Colonic mucosa (tissue), 4 donors: ENCODE data around the gene KCNN3. TPM values are rescaled to one million over a fixed set of nuclear protein-coding genes. Genes with fewer than 3 reads are reported as not detected.

Source experiments
- DNase-seq: peaks from one replicate; pipeline ENCODE4 v3.0.0-alpha.2; 2020
- H3K27ac ChIP-seq: fragments of 200-600 bp; one replicate; pipeline ENCODE4 v1.8.0; 2021
- H3K27me3 ChIP-seq: fragments of 200-600 bp; one replicate; pipeline ENCODE4 v1.8.0; 2021
- H3K36me3 ChIP-seq: fragments of 200-600 bp; one replicate; pipeline ENCODE4 v1.8.0; 2021
- H3K4me1 ChIP-seq: fragments of 200-600 bp; one replicate; pipeline ENCODE4 v1.8.0; 2021; ENCODE audit warnings: mild to moderate bottlenecking
- H3K4me3 ChIP-seq: fragments of 200-600 bp; one replicate; pipeline ENCODE4 v1.8.0; 2021
- H3K9ac ChIP-seq, 2 donors: one replicate each; pipeline ENCODE4 v1.7.0; 2013; ENCODE audit warnings: control low read depth in 2 of 2, low read depth in 2 of 2, low read length in 2 of 2
- H3K9me3 ChIP-seq: fragments of 200-600 bp; one replicate; pipeline ENCODE4 v1.8.0; 2021
- CTCF ChIP-seq: fragments of 200-600 bp; IDR thresholded peaks from one replicate; pipeline ENCODE4 v1.8.0; 2022; ENCODE audit warnings: antibody characterized with exemption, mild to moderate bottlenecking
- intact Hi-C: fragments of 100-400 bp; cut with DNase I; formaldehyde crosslinking; loops from one replicate; pipeline ENCODE4 v1.14.1; 2022
- total RNA-seq, 2 donors: library from RNA; stranded (reverse); fragmentation: NEBNext Ultra II Directional in 1 of 2; extraction: Animal tissue kit (Norgen Biotek cat#: 25700) in 1 of 2; gene quantifications; one replicate each; pipeline ENCODE4 v1.2.1, GENCODE V29; 2021
- donor health status: healthy.
- donor health status: DM: no; HTN: no; CAD: no.
- donor health status: DM: no; HTN: no; CAD: no.

Gene KCNN3
- total RNA-seq, 2 donors from 2014 or later = 0.99 to 2.5 TPM

GRCh38 chr1:154862907-154863306 lies 7.2 kb downstream of the KCNN3 start:
- no peak for TF ChIP-seq CTCF
- intact Hi-C loops = no loop called here
- H3K27ac ChIP-seq = no peak overlapping the region
- H3K9ac ChIP-seq = no peak overlapping the region
- H3K36me3 ChIP-seq = no peaks in the 10 kb centered on the region
- peaks cover 3% of the 10 kb centered on the region for H3K27me3 ChIP-seq
- no peaks in the 10 kb centered on the region for H3K4me1 ChIP-seq
- no peak overlapping the region for H3K4me3 ChIP-seq
- no peaks in the 10 kb centered on the region for H3K9me3 ChIP-seq
- no peak for DNase-seq

- no peak overlapping the region for H3K9ac ChIP-seq
- intact Hi-C loops = no loop called here
- H3K36me3 ChIP-seq = no peaks in the 10 kb centered on the region
These were observed 8.4 kb downstream of the KCNN3 start for GRCh38 chr1:154861607-154862094.

GRCh38 chr1:154860156-154860870 lies 9.8 kb downstream of the KCNN3 start:
- H3K9me3 ChIP-seq = no peaks in the 10 kb centered on the region
- intact Hi-C loops = no loop called here
- no peaks in the 10 kb centered on the region for H3K27me3 ChIP-seq
- H3K27ac ChIP-seq = no peak overlapping the region
- no peak for DNase-seq
- H3K36me3 ChIP-seq = no peaks in the 10 kb centered on the region
- H3K4me3 ChIP-seq = no peak overlapping the region
- TF ChIP-seq CTCF = no peak
- no peaks in the 10 kb centered on the region for H3K4me1 ChIP-seq
- H3K9ac ChIP-seq = no peak overlapping the region

More at GRCh38 chr1:154861607-154862094, 8.4 kb downstream of the KCNN3 start:
- no peak for DNase-seq
- no peaks in the 10 kb centered on the region for H3K9me3 ChIP-seq
- no peak overlapping the region for H3K4me3 ChIP-seq
- H3K27me3 ChIP-seq = no peaks in the 10 kb centered on the region
- TF ChIP-seq CTCF = no peak
- no peaks in the 10 kb centered on the region for H3K4me1 ChIP-seq
- H3K27ac ChIP-seq = no peak overlapping the region

- Histone ChIP-seq H3K4me1 (no peaks in the 10 kb centered on the region), H3K9me3 (no peaks in the 10 kb centered on the region), H3K27ac (no peak overlapping the region), H3K27me3 (no peaks in the 10 kb centered on the region), H3K36me3 (no peaks in the 10 kb centered on the region), H3K9ac (no peak overlapping the region), H3K4me3 (no peak overlapping the region)
- intact Hi-C loops = no loop called here
- no peak for TF ChIP-seq CTCF
- no peak for DNase-seq
These were observed 10.3 kb downstream of the KCNN3 start for GRCh38 chr1:154859786-154860155.

- intact Hi-C loops = no loop called here
- Histone ChIP-seq H3K4me3 (no peak overlapping the region), H3K9me3 (no peaks in the 10 kb centered on the region)
These were observed 10.8 kb downstream of the KCNN3 start for GRCh38 chr1:154859151-154859785.

More at GRCh38 chr1:154859151-154859785, 10.8 kb downstream of the KCNN3 start:
- Histone ChIP-seq H3K27me3 (no peaks in the 10 kb centered on the region), H3K4me1 (no peaks in the 10 kb centered on the region), H3K36me3 (no peaks in the 10 kb centered on the region), H3K27ac (no peak overlapping the region), H3K9ac (no peak overlapping the region)
- no peak for TF ChIP-seq CTCF
- no peak for DNase-seq
